ENCODE results near the gene SOX12. TPM values are rescaled to one million over a fixed set of nuclear protein-coding genes. Genes with fewer than 3 reads are reported as not detected.
"Not testable (repeated sequence)": the region's sequence is repeated elsewhere in the genome, so short reads cannot be mapped to it uniquely, and the experiment has no call there.

Gene SOX12
- total RNA-seq, 1 experiment from 2014 or later = 3.1 TPM

DNA sequence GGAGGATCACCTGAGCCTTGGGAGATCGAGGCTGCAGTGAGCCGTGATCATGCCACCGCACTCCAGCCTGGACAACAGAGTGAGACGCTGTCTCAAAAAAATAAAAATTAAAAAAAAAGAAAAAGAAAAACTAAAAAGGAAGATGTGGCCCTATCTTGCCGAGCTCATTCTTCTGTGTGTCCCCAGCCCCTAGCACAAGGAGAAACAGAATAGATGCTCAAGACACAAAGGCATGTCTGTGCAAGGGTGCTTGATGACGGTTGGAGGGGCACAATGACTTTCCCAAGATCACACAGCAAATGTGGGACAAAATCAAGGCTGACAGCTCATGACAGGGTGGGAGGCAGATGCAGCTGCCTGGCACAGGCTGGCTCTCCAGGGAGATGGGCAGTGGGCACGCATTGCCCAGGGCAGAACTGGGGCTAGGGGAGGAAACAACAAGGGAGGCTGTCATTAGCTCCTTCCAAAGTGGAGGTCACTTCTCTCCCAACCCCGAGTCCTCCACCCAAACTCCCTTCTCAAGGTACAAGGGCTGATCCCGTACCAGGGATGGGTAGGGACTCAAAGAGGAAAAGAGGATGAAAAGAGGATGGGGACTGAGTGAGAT lies 20.8 kb downstream of the SOX12 start:
- Histone ChIP-seq H3K36me3 (no peaks in the 10 kb centered on the region; the same call in 1 of the 2 replicates), H3K27me3 (no peaks in the 10 kb centered on the region), H3K9me3 (peaks cover 6% of the 10 kb centered on the region), H3K4me3 (peak overlapping the region; percentile 63)
- no peak for DNase-seq

DNA sequence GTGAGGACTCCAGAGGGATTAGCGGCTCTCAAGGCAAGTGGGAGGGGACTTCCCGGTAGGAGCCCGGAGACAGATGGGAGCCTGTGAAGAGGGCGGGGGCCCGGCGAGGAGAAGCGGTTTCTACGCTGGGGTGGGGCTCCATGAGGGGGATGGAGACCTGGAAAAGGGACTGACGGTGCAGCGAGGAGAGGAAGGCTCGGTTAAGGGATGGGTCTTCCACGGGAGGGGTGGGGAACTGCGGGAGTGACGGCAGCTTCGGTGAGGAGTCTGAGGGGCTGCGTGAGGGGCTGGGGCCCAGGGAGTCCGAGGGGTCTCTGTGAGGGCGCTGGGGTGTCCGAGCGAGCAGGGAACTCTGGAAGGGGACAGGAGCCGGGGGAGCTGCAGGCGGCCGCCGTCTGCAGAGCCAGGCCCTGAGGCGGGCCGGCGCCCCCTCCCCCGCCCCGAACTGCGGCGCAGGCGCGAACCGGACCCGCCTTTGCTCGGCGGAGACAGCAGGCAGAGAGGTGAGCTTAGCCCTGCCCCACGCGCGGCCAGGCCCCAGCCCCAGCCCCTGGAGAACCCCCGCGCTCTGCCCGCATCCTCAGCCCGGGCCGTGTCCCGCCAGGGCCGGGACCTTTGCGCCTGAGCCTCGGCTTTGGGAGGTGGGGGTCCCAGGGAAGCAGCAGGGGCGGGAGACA lies 21.4 kb downstream of the SOX12 start, which contains the start of gene NRSN2:
TSS of gene NRSN2 (plus strand) at position 472 of the 677 bp plus-strand sequence. CDS start 2,533 bp downstream, outside the sequence.
- Histone ChIP-seq H3K4me3 (peak within 1 kb of the TSS; percentile 63), H3K36me3 (no peaks in the 10 kb centered on the region; the same call in 1 of the 2 replicates), H3K9me3 (peaks cover 6% of the 10 kb centered on the region), H3K27me3 (no peaks in the 10 kb centered on the region)
- DNase-seq = peak; percentile 56

DNA sequence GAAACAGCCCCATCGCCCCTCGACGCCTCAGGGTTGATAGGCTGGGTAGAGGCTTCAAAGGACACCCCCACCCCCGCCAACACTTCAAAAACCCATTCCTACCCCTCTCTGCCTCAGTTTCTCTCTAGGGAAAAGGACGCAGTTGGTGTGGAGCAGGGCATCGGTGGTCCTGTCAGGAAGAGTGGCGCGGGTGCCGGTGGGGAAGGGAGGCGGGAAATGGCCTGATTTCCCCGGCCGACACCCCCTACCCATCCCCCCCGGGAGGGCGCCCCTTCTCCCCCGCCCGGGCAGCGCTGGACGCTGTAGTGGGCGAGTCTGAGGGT lies 21.9 kb downstream of the SOX12 start:
- Histone ChIP-seq H3K9me3 (peaks cover 2% of the 10 kb centered on the region), H3K36me3 (no peaks in the 10 kb centered on the region; the same call in 1 of the 2 replicates), H3K4me3 (peak overlapping the region; percentile 63), H3K27me3 (no peaks in the 10 kb centered on the region)
- DNase-seq = no peak

DNA sequence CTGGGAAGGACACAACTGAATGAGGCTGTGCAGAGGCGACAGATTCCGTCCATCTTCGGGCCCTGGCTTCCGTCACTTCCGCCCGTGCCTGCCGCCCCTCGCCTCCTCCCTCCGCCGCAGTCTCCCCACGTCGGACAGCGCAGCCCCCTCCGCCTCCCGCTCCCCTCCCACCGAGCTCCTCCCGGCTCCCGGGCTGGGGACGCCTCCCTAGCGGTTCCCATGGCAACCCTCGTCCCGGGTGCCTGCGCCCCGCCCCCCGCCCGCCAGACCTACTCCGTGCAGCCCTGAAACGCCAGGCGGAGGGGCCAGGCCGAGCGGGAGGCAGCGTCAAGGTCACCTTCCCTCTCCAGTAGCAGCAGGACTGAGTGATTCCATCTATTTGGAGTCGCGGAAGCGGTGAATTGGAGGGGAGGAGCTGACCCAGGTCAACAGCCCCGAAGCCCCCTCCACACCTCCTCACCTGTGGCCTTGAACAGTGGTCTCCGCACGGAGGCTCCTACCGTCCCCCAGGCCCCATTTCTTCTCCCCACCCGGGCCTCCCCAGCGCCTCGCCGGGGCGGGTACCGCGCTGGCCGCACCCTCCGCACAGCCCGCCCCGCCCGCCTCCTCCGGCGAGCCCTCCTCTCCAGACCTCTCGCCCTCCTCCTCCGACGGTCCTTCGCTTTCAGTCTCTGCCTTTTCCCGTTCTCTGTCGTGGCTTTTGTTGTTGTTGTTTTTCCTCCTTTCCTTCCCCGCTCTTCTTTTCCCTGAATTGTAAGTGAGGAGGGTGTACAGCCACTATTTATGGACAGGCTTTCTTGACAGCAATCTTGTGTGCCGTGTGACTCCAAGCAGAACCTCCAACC lies 22.5 kb downstream of the SOX12 start:
- H3K36me3 ChIP-seq = no peaks in the 10 kb centered on the region; the same call in 1 of the 2 replicates
- H3K4me3 ChIP-seq = peak overlapping the region; percentile 63
- DNase-seq = peak; percentile 93
- H3K9me3 ChIP-seq = peaks cover 2% of the 10 kb centered on the region; the same call in 1 of the 2 replicates
- no peaks in the 10 kb centered on the region for H3K27me3 ChIP-seq

DNA sequence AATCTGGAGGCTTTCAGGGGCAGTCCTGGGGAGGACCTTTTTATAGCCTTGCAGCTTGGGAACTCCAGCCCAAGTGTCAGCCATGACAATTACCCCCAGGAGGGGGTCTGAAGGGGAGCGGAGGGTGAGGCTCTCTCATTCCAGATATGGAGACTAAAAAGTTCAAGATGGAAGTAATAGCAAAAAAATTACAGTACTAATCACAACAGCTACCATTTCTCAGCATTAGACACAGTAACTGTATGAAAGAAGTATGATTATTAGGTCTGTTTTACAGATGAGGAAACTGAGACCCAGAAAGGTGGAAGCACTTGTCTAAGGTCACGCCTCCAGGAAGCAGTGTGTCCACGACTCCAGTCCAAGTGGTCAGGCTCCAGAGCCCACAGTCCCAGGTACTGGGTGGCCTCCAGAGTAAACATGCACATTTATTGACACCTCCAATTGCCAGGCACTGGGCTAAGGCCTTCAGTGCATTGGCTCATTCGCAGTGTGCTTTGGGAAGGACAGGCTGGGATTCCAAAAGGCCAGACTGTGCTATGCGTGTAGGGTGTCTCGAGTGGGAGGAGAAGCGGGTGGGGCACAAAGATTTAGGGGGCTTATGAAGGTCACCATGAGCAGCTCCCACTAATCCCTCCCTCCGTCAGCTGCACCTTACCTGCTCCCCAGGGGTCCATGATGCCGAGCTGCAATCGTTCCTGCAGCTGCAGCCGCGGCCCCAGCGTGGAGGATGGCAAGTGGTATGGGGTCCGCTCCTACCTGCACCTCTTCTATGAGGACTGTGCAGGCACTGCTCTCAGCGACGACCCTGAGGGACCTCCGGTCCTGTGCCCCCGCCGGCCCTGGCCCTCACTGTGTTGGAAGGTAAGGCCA lies 23.9 kb downstream of the SOX12 start:
- Histone ChIP-seq H3K9me3 (peaks cover 2% of the 10 kb centered on the region; the same call in 1 of the 2 replicates), H3K36me3 (no peaks in the 10 kb centered on the region; the same call in 1 of the 2 replicates), H3K27me3 (no peaks in the 10 kb centered on the region), H3K4me3 (no peak overlapping the region)
- no peak for DNase-seq

DNA sequence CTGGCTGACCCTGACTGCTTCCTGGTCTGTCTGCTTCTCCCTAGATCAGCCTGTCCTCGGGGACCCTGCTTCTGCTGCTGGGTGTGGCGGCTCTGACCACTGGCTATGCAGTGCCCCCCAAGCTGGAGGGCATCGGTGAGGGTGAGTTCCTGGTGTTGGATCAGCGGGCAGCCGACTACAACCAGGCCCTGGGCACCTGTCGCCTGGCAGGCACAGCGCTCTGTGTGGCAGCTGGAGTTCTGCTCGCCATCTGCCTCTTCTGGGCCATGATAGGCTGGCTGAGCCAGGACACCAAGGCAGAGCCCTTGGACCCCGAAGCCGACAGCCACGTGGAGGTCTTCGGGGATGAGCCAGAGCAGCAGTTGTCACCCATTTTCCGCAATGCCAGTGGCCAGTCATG lies 27.8 kb downstream of the SOX12 start:
- Histone ChIP-seq H3K27me3 (no peaks in the 10 kb centered on the region), H3K4me3 (no peak overlapping the region), H3K36me3 (no peaks in the 10 kb centered on the region), H3K9me3 (no peaks in the 10 kb centered on the region)
- DNase-seq = no peak

DNA sequence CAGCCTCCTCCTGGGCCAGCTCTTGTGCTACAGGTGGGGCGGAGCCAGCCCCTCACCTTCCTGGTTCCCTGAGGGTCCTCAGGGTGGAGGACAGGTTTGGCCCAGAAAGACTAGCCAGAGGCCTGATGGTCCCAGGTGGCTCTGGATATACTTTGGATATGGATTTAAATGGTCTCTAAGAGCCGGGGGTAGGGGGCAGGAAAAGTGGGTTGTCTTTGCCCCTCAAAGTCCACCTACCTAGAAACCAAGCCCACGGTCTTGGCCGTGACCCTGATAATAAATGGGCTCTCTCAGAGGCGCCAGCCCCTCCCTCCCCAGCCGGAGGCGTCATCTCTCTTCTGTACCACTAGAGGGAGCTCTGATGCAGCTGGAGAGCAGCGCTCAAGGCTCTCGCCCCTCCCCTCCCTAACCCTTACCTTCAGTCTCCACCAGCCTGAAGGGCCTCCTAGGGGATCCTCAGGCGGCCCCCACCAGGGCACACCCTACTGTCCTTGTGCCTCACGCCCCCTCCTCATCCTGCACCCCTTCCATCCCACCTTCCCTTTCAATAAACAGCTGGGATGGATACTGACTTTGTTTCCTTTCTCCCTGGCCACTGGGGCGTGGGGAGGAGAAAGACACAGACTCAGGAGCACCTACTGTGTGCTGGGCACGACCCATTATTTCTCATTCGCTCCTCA lies 29.1 kb downstream of the SOX12 start:
- no peaks in the 10 kb centered on the region for H3K27me3 ChIP-seq
- no peaks in the 10 kb centered on the region for H3K36me3 ChIP-seq
- DNase-seq = peak; percentile 30
- H3K4me3 ChIP-seq = no peak overlapping the region
- no peaks in the 10 kb centered on the region for H3K9me3 ChIP-seq

DNA sequence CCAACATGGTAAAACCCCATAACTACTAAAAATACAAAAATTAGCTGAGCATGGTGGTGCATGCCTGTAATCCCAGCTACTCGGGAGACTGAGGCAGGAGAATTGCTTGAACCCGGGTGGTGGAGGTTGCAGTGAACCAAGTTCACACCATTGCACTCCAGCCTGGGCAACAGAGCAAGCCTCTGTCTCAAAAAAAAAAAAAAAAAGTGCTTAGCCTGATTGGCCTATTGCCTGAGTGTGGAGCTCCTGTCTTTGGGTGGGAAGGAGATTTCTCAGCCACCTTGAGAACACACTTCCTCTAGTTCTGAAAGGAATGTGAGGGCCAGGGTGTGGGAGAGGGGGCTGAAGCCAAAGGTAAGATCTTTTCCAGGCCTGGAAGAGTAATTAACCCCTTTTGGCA lies 30.8 kb downstream of the SOX12 start:
- H3K27me3 ChIP-seq, H3K4me3 ChIP-seq, H3K36me3 ChIP-seq, H3K9me3 ChIP-seq, DNase-seq: not testable (repeated sequence)

DNA sequence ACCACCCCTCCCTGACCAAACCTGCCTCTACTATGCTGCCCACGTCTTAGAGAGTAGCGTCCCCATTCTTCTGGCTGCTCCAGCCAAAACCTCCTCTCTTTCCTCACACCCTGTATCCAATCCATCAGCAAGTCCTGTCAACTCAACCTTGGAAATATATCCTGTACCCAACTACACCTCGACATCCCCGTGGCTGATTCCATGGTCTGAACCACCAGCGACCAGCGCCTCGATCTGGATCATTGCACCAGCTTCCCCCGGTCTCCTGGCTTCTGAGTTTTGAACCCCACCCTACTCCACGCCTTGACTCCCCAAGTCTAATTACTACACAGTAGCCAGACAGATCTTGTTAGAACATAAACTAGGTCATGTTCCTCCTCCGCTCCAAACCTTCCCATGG lies 31.4 kb downstream of the SOX12 start:
- no peak overlapping the region for H3K4me3 ChIP-seq
- no peaks in the 10 kb centered on the region for H3K27me3 ChIP-seq
- no peaks in the 10 kb centered on the region for H3K36me3 ChIP-seq
- no peaks in the 10 kb centered on the region for H3K9me3 ChIP-seq
- no peak for DNase-seq

DNA sequence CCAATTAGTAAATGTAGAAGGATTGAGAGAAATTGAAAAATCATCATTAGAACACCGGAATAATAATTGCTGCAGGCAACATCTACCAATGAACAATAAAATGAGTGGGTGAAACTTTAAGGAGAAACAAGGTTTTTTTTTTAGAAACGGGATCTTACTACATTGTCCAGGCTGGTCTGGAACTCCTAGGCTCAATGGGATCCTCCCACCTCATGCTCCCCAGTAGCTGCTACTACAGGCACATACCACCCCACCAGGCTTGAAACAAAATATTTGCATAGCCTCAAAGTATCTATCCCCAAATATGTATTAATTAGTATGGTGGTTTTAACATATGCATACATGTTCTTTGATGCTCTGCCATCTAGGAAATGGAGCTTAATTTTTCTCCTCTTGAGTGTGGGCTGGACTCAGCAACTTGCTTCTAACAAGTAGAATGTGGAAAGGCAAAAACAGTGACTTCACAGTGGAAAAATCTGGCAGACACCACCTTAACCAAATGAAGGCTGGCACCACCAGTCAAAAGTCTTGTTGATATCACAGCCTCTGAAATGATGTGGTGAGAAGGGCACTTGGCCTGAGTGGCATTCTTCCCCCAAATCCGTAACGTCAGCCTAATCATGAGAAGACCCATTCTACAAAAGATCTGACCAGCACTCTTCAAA lies 33.7 kb downstream of the SOX12 start:
- H3K4me3 ChIP-seq = no peak overlapping the region
- no peaks in the 10 kb centered on the region for H3K9me3 ChIP-seq
- H3K27me3 ChIP-seq = no peaks in the 10 kb centered on the region
- DNase-seq = no peak
- no peaks in the 10 kb centered on the region for H3K36me3 ChIP-seq

DNA sequence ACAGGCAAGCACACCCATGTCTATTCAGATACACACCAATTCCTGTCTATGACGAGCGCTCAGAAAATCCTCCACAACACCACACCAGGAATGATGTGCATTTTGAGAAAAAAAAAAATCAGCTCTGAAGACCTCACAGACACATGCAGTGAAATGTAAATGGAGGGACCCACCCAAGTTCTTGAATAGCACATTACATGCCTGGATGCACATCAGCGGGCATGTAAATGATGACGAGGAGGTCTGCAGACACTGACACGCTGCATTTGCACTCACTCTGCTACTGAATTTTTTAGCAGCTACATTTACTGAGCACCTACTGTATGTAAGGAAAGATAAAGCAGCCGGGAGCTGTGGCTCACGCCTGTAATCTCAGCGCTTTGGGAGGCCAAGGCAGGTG lies 36.2 kb downstream of the SOX12 start:
- H3K4me3 ChIP-seq = no peak overlapping the region
- DNase-seq = no peak
- no peaks in the 10 kb centered on the region for H3K27me3 ChIP-seq
- H3K9me3 ChIP-seq = no peaks in the 10 kb centered on the region
- H3K36me3 ChIP-seq = no peaks in the 10 kb centered on the region

DNA sequence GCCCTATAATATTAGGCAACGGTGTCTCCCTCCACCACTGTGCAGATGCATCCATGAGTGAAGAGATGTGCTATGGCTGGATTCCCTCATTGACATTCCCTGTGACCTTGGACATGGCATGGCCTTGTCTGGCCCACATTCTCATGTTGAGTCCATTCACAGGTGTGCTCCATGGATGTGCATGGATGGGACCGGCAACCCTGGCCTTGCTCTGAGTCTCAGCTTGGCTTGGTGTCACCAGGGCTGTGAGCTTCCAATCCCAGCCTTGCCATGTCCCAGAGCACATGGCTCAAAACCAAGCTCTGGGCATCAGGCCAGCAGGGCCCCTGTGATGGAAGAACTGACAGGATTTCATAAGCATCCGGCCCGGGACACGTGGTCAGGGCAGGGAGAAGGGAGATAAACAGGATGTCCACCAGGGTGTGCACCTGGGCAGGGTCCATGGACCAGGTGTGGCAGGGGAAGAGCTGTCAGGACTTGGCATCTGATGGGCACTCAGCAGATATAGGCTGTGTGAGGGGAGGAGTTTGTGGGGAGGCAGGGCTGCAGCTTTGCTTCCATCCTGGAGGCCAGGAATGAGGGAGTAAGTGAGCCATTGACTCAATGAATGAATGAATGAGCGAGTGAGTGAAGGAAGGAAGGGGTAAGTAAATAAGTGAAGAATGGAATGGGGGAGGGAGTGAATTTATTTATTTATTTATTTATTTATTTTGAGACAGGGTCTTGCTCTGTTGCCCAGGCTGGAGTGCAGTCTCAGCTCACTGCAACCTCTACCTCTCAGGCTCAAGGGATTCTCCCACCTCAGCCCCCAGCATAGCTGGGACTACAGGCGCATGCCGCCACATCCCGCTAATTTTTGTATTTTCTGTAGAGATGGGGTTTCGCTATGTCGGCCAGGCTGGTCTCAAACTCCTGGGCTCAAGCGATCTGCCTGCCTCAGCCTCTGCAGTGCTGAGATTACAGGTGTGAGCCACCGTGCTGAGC lies 37.2 kb downstream of the SOX12 start:
- DNase-seq = peak; percentile 48
- Histone ChIP-seq H3K9me3 (no peaks in the 10 kb centered on the region), H3K4me3 (no peak overlapping the region), H3K27me3 (no peaks in the 10 kb centered on the region), H3K36me3 (no peaks in the 10 kb centered on the region)

DNA sequence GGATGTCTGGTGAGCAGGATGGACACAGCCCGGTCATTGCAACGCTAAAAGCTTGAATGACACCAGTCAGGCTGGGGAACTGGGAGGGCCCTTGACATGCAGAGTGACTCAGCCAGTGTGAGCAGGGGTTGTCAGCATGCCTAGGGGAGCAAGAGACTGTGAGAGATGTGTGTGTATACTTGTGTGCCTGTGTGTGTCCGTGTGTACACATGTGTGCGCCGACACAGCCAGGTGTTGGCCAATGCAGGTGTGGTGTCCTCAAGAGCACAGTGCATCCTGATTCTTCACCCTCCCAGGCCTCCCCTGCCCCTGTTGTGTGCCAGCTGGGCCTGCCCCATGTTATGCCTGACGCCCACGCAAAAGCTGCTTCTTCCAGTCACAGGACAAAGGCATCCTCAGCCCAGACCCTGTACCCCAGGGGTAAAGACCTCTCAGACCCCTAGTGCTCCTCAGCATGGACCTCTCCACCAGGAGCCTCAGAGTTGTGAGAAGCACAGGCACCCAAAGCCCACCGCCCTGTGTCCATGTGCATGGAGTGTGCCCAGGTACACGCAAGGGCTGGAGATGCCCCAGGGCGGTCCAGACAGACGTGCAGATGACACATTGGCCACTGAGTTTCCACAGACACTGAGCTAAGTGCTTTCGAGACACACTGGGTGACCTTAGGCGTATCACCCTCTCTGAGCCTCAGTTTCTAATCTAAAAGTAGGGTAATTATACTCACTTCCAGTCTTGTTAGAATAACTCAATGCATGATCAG lies 38.1 kb downstream of the SOX12 start:
- H3K27me3 ChIP-seq = no peaks in the 10 kb centered on the region
- no peaks in the 10 kb centered on the region for H3K36me3 ChIP-seq
- no peak for DNase-seq

More for the DNA sequence above, 38.1 kb downstream of the SOX12 start:
- Histone ChIP-seq H3K4me3 (no peak overlapping the region), H3K9me3 (no peaks in the 10 kb centered on the region)

Measured in MG63 (cell line).